Measurements from ENCODE around the gene ATAD3C.
A peak's percentile ranks its signal among the peaks of the same experiment; 100 is the strongest.
"Not testable (repeated sequence)": the region's sequence is repeated elsewhere in the genome, so short reads cannot be mapped to it uniquely, and the experiment has no call there.

The ATAD3C gene, protein sequence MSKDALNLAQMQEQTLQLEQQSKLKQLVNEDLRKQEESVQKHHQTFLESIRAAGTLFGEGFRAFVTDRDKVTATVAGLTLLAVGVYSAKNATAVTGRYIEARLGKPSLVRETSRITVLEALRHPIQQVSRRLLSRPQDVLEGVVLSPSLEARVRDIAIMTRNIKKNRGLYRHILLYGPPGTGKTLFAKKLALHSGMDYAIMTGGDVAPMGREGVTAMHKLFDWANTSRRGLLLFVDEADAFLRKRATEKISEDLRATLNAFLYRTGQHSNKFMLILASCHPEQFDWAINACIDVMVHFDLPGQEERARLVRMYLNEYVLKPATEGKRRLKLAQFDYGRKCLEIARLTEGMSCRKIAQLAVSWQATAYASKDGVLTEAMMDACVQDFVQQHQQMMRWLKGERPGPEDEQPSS

DNA sequence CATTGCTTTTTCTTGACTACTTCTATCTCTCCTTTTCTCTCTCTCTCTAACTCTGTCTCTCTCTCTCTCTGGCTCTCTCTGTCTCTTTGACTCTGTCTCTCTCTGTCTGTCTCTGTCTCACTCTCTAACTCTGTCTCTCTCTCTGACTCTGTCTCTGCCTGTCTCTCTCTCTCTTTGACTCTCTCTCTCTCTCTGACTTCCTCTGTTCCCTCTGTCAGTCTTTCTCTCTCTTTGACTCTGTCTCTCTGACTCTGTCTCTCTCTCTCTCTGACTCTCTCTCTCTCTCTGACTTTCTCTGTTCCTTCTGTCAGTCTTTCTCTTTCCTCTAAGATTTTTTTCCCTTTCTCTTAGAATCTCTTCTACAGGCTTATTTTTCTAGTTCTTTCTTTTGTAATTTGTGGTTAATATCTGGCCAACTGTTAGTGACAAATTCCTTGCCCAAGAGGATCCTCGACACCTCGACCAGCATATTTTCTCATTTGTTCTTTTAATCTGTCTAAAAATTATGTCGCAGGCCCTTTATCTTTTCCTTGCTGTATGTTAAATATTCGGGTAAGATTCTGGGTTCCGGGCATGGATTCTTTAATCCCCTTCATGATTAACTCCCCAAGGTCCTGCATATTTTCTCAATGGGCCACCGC, at the start of gene ATAD3C:
TSS of gene ATAD3C (plus strand) at position 591 of the 641 bp plus-strand sequence. CDS start 995 bp downstream, outside the sequence.
- DNase-seq (ENCODE audit: low read depth): no peak

DNA sequence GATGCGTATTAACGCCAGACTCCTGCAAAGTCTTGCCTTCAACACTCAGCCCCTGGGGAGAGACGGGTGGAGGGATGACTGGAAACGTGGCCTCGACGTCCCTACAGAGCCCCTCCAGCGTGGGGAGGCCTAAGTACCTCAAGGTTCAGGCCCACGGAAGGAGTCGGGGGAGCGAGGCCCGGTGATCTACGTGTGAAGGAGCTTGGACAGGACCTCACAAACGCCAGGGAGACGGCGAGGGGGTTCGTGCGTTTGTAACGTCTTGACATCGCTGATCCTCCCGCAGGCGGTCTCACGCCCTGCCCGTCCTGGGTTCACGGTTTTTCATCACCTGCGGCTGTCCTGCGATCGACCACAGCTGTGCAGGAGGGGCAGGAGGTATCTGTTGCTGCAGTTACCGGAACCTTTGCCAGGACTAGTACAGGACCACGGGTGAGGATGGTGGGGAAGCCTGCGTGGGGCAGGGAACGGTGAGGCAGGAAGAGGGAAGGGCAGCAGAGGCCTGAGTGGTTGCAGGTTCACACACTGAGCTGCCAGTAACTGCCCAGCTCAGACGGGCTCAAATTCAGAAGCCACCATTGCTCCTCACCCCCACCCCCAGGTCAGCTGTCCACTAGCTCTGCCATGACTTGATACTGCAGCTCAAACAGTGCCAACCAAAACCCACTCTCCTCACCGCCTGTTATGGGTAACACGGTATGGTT, 49.5 kb upstream of the ATAD3C start:
- DNase-seq (ENCODE audit: low read depth): no peak

- DNase-seq (ENCODE audit: low read depth): no peak
These were observed 48.7 kb upstream of the ATAD3C start for GRCh38 chr1:1400576-1401456.

DNA sequence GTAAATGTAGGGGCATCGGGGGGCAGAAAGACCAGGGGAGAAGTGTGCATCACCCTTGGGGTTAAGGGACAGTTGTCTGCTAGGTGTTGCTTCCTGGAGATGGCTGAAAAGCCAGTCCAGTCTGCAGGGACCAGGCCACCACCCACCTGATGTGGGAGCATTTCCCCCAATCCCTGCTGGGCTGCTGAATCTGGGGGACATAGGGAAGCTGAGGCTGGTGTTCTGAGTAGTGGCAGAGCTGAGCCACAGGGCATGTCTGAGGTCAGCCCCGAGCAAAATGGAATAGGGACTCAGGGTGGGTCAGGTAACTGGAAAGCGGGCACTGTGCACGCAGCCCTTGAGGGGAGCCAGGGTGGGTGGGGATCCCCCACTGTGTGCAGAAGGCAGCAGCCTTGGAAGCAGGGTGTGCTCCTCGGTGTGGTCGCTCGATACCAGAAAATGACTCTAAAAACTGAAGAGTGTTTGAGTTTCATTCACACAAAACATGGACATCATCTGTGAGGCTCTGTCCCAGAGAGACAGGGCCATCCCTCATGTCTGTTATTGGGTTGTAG, 48.0 kb upstream of the ATAD3C start:
- DNase-seq (ENCODE audit: low read depth): no peak

DNA sequence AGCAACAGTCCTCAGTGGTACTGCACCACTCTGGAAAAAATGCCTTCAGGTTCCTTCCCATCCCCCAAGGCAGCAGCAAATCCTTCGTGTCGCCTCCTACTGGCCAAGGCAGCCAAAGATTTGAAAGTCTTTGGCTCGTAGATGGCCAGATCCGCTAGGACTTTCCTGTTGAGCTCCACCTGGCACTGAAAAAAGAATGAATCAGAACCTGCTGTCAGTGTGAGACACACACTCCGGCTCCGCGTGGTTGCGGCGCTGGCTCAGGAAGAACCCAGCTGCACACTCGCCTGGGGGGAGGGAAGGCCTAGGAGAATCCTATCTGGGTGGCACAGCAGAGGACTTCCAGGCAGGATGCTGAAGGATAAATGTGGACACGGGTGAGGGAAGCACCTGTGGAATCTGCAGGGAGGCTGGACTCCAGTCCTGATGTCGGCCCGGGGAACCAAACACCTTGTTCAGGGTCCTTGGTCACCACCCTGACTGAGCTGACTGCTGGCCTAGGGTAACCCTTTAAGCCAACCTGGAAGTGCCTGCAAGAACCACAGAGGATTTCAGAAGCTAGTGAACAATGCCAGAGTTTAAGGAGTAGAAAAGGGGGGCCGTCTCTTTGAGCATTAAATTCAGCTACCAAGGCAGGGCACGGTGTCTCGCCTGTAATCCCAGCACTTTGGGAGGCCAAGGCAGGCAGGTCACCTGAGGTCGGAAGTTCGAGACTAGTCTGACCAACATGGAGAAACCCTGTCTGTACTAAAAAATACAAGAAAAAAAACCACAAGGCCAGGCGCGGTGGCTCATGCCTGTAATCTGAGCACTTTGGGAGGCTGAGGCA, 47.2 kb upstream of the ATAD3C start:
- DNase-seq (ENCODE audit: low read depth): no peak

DNA sequence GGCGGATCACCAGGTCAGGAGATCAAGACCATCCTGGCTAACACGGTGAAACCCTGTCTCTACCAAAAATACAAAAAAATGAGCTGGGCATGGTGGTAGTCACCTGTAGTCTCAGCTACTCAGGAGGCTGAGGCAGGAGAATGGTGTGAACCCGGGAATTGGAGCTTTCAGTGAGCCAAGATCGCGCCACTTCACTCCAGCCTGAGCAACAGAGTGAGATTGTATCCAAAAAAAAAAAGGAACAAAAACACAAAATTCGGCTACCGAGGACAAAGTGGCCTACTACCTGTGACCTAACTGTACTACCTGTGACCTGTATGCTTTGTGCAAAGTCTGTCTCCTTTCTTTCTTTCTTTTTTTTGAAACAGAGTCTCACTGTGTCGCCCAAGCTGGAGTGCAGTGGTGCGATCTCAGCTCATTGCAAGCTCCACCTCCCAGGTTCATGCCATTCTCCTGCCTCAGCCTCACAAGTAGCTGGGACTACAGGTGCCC, 46.5 kb upstream of the ATAD3C start:
- not testable (repeated sequence) for DNase-seq (ENCODE audit: low read depth)

- no peak for DNase-seq (ENCODE audit: low read depth)
These were observed 45.8 kb upstream of the ATAD3C start for GRCh38 chr1:1403653-1404052.

GRCh38 chr1:1406101-1406820, 43.2 kb upstream of the ATAD3C start:
- DNase-seq (ENCODE audit: low read depth): no peak

DNA sequence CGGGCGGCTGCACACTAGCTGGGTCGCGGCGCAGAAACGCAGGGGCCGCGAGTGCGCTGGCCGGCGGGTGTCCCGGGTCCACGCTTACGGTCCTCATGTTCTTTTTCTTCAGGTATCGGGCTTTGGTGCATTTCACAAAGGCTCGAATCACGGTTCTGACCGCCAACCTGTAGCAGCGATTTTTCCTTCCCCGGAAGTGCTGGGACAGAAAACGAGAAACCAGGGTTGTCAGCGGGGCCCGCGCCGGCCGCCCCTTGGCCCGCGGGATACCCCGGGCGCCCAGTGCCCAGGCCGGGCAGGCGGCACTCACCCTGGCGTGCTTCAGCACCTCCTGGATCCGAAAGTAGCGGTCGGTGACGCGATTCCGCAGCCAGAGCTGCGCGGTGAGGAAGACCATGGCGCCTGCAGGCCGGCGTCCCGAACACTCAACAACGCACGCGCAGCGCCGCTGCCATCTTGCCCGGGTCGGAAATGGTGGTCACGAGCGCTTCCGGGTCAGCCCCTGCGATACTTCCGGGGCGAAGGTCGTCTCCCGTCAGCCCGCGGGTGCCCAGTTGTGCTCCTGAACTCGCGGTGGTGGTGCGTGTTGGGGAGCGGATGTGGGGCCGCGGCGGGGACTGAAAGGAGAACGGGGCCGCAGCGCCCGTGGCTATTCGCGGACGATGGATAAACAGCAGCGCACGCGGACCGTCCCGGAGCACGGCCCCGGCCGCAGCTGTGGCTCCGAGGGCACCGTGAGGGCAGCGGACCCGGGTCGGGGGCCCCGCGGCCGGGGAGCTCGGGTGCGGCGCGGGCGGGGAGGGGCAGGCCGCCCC, 42.5 kb upstream of the ATAD3C start, which contains the start of gene MRPL20:
TSS of gene MRPL20 (minus strand) at position 473 of the 815 bp plus-strand sequence. CDS start at position 397, 76 bp downstream.
- DNase-seq (ENCODE audit: low read depth): peak; percentile 90

DNA sequence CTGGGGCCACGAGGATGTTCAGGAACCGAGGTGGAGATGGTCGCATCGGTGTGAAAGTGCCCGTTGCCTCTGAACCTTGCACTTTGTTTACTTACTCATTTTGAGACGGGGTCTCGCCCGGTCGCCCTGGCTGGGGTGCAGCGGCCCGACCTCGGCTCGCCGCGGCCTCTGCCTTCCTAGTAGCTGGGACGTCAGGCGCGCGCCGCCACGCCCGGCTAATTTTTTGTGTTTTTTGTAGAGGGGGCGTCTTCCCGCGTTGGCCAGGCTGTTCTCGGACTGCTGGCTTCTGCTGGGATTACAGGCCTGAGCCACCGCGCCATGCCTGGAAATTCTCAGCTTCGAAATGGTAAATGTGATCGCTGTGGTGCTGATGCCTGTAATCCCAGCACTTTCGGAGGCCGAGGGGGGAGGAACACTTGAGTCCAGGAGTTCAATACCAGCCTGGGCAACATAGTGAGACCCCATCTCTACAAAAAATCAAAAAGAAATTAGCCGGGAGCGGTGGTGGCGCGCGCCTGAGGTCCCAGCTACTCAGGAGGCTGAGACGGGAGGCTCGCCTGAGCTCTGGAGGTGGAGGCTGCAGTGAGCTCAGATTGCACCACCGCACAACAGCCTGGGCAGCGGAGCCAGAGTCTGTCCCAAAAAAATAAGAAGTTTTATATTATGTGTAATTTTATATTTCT, 41.7 kb upstream of the ATAD3C start:
- no peak for DNase-seq (ENCODE audit: low read depth)

- DNase-seq (ENCODE audit: low read depth): not testable (repeated sequence)
These were observed 39.3 kb upstream of the ATAD3C start for GRCh38 chr1:1410238-1410637.

DNA sequence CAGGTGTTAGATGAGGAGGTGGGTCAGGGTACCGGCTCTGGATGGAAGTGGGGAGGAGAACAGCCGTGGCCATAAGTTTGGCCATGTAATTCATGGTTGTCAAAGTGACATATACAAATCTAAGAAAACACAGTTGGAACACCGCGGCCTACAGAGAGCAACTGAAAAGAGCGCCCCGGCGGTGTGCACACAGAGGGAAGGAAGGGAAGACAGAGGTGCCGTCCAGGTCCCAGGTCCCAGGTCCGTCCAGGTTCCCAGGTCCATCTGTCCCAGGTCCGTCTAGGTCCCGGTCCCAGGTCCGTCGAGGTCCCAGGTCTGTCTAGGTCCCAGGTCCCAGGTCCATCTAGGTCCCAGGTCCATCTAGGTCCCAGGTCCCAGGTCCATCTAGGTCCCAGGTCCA, 37.9 kb upstream of the ATAD3C start:
- DNase-seq (ENCODE audit: low read depth): no peak

GRCh38 chr1:1412311-1412902, 37.1 kb upstream of the ATAD3C start:
- not testable (repeated sequence) for DNase-seq (ENCODE audit: low read depth)

DNA sequence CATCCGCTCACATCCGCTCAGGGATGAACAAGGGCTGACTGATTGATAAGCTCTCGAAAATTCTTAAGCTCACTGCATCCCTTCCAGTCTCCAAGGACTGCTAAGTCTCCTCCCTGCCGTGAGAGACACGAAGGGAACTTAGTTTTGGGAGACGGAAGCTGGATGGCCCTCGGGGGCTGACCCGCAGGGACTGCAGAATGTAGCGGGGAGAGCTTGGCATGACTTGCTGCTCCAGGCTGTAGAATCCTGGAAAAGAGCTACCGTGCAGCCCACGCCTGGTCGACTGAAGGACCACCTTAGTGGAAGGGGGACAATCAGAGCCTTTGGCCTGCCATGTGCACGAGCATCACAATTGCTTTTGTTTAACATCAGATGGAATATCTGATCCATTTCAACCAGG, 33.7 kb upstream of the ATAD3C start:
- DNase-seq (ENCODE audit: low read depth): no peak

GRCh38 chr1:1417396-1417795, 32.1 kb upstream of the ATAD3C start:
- DNase-seq (ENCODE audit: low read depth): not testable (repeated sequence)

DNA sequence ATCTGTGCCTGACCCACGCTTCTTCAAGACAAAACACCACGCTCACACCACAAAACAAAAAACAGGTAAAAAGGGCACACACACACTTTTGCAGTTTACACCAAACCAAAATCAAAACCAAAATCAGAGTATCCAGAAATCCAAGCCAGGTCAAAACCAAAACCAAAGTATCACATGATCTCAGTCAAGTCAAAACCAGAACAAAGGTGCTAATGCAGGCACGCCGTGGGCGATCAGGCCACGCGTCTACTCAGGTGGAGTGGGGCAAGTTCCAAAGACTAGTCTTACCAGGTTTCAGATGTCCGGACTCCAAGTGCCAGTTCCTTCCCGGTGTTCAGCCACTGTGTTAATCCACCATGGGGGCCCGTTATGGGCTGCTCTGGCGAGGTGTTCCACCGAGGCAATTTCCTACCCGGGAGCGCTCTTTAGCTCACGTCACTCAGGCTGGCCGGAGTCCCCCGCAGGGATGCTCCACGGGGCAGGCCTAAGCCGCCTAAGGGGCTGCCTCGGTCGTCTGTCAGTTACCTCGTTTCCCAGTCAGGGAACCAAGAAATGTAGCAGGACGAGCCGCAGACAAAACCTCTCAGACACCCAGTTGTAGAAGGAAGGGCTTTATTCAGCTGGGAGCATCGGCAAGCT, 31.5 kb upstream of the ATAD3C start:
- not testable (repeated sequence) for DNase-seq (ENCODE audit: low read depth)

Measured in stimulated activated CD8-positive, alpha-beta memory T cell treated with anti-CD3 and anti-CD28 coated beads, Interleukin-7, amount 100 ng/mL, for 24 hours (primary cell).